Vagina (tissue), 2 donors: Measurements from ENCODE around the gene ARPC5. TPM values are rescaled to one million over a fixed set of nuclear protein-coding genes. Genes with fewer than 3 reads are reported as not detected.

ENCODE experiments used
- DNase-seq, 2 donors: peaks; one replicate each; pipeline ENCODE4 v3.0.0-alpha.2; 2017; ENCODE audit errors: extremely low spot score in 2 of 2
- H3K27ac ChIP-seq: fragments of 200-600 bp; sonication (generic); one replicate; pipeline ENCODE4 v1.5.1; 2019
- H3K27me3 ChIP-seq: fragments of 200-600 bp; sonication (generic); one replicate; pipeline ENCODE4 v1.5.1; 2019
- H3K36me3 ChIP-seq, 2 donors: fragments of 200-600 bp; sonication (generic); one replicate each; pipeline ENCODE4 v1.5.1; 2017 to 2019
- H3K4me1 ChIP-seq: fragments of 200-600 bp; sonication (generic); one replicate; pipeline ENCODE4 v1.5.1; 2019
- H3K4me3 ChIP-seq, 2 donors: fragments of 200-600 bp; sonication (generic); 1 replicate in 1 of 2; 2 replicates in 1 of 2; pipeline ENCODE4 v1.5.1; 2016 to 2019
- H3K9me3 ChIP-seq: fragments of 200-600 bp; sonication (generic); one replicate; pipeline ENCODE4 v1.5.1; 2019
- POLR2A ChIP-seq, 2 donors: fragments of 450-650 bp; IDR thresholded peaks; one replicate each; pipeline ENCODE4 v1.6.1; 2017; ENCODE audit warnings: antibody characterized with exemption in 2 of 2, mild to moderate bottlenecking in 2 of 2, moderate library complexity in 2 of 2
- POLR2AphosphoS5 ChIP-seq, 2 donors: sonication (generic); formaldehyde crosslinking; IDR thresholded peaks; one replicate each; pipeline ENCODE4 v1.9.0; 2017; ENCODE audit warnings: antibody characterized with exemption in 2 of 2, mild to moderate bottlenecking in 2 of 2, low read depth in 1 of 2; ENCODE audit not compliant: insufficient read depth in 1 of 2
- intact Hi-C: fragments of 100-400 bp; cut with DNase I; formaldehyde crosslinking; loops from one replicate; pipeline ENCODE4 v1.15.1; 2023
- total RNA-seq: library from RNA; depleted of rRNA; stranded (reverse); fragments of >200 nt; gene quantifications from one replicate; pipeline ENCODE4 v1.2.3, GENCODE V29; 2016
- TF ChIP-seq, protein P1 (sequence below), 3 experiments: fragments of 450-650 bp in 2 of 3; fragments of 200-600 bp in 1 of 3; sonication (generic) in 1 of 3; IDR thresholded peaks; one replicate each; pipeline ENCODE4 v1.5.1; 2017 to 2019; ENCODE audit warnings: antibody characterized with exemption in 3 of 3, mild to moderate bottlenecking in 2 of 3, moderate library complexity in 2 of 3

Gene ARPC5
- total RNA-seq, 1 donor from 2014 or later = 48.4 TPM

DNA sequence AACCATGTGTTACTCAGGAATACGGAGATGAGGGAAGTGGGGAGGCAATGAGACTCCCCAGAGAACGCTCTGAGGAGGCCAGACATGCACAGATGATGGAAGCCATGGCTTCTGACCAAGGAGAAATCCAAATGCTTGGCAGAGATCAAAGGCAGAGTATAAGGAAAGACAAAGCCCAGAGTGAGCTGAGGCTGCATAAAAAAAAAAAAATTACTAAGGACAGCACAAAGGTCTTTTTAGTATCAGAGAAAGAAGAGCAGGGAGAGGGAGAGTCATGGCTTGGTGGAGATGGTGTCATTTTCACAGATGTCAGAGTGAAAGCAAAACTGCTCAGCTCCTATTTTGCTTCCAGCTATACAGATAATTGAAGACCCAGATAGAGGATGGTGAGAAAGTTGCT, 37.2 kb downstream of the ARPC5 start:
- Histone ChIP-seq H3K9me3 (no peaks in the 10 kb centered on the region), H3K4me3 (no peak overlapping the region), H3K27ac (peak overlapping the region; percentile 53), H3K36me3 (no peaks in the 10 kb centered on the region), H3K4me1 (peaks cover 7% of the 10 kb centered on the region), H3K27me3 (no peaks in the 10 kb centered on the region)
- intact Hi-C loops = no loop called here
- TF ChIP-seq POLR2A (IDR thresholded peaks at IDR 0.05) (no peak), POLR2AphosphoS5 (IDR thresholded peaks at IDR 0.05; ENCODE audit: insufficient read depth in 1 of 2, low read depth in 1 of 2) (no peak)
- TF ChIP-seq, protein P1, sequence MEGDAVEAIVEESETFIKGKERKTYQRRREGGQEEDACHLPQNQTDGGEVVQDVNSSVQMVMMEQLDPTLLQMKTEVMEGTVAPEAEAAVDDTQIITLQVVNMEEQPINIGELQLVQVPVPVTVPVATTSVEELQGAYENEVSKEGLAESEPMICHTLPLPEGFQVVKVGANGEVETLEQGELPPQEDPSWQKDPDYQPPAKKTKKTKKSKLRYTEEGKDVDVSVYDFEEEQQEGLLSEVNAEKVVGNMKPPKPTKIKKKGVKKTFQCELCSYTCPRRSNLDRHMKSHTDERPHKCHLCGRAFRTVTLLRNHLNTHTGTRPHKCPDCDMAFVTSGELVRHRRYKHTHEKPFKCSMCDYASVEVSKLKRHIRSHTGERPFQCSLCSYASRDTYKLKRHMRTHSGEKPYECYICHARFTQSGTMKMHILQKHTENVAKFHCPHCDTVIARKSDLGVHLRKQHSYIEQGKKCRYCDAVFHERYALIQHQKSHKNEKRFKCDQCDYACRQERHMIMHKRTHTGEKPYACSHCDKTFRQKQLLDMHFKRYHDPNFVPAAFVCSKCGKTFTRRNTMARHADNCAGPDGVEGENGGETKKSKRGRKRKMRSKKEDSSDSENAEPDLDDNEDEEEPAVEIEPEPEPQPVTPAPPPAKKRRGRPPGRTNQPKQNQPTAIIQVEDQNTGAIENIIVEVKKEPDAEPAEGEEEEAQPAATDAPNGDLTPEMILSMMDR (IDR thresholded peaks at IDR 0.05) = no peak
- no peak for DNase-seq

DNA sequence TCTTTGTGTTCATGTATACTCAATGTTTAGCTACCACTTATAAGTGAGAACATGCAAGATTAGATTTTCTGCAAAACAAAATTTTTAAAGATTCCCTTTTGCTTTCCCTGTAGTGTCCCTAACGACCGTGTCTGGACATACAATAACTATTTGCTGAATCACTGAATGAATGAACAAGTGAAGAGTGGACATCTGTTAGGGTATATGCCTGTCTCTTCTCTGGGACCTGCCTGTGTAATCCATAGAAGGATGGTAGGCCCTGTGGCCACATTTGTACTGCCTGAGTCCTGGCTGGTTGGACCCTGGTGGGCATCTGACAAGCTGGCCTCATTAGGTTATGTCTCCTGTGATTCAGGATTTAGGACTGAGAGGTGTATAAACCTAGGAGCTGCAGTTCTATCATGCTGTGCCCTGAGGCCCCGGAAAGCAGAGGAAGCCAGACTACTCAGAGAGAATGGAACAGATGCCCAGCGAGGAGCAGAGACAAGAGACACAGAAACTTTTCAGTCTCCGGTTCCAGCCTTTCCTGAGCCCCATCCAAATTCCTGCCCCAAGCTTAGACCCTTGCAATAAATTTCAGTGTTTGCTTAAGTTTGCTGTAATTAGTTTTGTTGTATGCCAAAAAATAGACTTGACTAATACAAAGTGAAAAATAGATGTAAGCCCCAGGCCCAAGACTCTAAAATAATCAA, 37.8 kb downstream of the ARPC5 start:
- no peaks in the 10 kb centered on the region for H3K9me3 ChIP-seq
- H3K4me1 ChIP-seq = peaks cover 7% of the 10 kb centered on the region
- DNase-seq = no peak
- H3K27me3 ChIP-seq = no peaks in the 10 kb centered on the region
- intact Hi-C loops = no loop called here
- no peaks in the 10 kb centered on the region for H3K36me3 ChIP-seq
- TF ChIP-seq POLR2AphosphoS5 (IDR thresholded peaks at IDR 0.05; ENCODE audit: insufficient read depth in 1 of 2, low read depth in 1 of 2) = no peak
- TF ChIP-seq POLR2A (IDR thresholded peaks at IDR 0.05) = no peak
- TF ChIP-seq, protein P1 (IDR thresholded peaks at IDR 0.05) = no peak
- no peak overlapping the region for H3K4me3 ChIP-seq
- peak overlapping the region; percentile 53 for H3K27ac ChIP-seq

DNA sequence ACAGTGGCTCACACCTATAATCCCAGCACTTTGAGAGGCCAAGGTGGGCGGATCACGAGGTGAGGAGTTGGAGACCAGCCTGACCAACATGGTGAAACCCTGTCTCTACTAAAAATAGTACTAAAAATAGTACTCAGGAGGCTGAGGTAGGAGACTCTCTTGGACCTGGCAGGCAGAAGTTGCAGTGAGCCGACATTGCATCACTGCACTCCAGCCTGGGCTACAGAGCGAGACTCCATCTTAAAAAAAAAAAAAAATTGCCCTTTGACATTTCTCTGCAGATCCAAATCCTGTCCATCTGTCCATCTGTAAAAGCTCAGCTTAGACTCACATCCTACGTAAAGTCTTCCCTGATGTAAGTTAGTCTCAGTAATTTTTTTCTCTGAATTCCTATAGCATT, 39.1 kb downstream of the ARPC5 start:
- TF ChIP-seq POLR2A (IDR thresholded peaks at IDR 0.05) (no peak), POLR2AphosphoS5 (IDR thresholded peaks at IDR 0.05; ENCODE audit: insufficient read depth in 1 of 2, low read depth in 1 of 2) (no peak)
- TF ChIP-seq, protein P1 (IDR thresholded peaks at IDR 0.05) = no peak

DNA sequence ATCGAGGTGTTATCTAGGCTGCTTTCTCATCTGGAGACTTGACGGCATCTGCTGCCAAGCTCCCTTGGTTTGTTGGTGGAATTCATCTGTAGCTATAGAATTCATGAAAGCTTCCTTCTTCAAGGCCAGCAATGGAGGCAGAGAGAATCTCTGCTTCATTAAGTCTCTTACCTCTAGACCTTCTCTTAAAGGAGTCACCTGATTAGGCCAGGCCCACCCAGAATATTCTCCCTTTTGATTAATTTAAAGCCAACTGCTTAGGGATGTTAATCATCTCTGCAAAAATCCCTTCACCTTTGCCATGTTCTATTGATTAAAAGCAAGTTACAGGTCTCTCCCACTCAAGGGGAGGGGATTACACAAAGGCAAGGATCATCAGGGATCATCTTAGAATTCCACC, 40.0 kb downstream of the ARPC5 start:
- Histone ChIP-seq H3K4me1 (peaks cover 25% of the 10 kb centered on the region), H3K4me3 (no peak overlapping the region), H3K27me3 (no peaks in the 10 kb centered on the region), H3K36me3 (no peaks in the 10 kb centered on the region), H3K27ac (no peak overlapping the region), H3K9me3 (no peaks in the 10 kb centered on the region)
- TF ChIP-seq POLR2A (IDR thresholded peaks at IDR 0.05) = no peak
- TF ChIP-seq, protein P1 (IDR thresholded peaks at IDR 0.05) = no peak
- no peak for TF ChIP-seq POLR2AphosphoS5 (IDR thresholded peaks at IDR 0.05; ENCODE audit: insufficient read depth in 1 of 2, low read depth in 1 of 2)
- DNase-seq = no peak
- intact Hi-C loops = no loop called here

More for the DNA sequence above, 39.1 kb downstream of the ARPC5 start:
- no peak for DNase-seq
- intact Hi-C loops = no loop called here
- Histone ChIP-seq H3K4me1 (peaks cover 15% of the 10 kb centered on the region), H3K36me3 (no peaks in the 10 kb centered on the region), H3K9me3 (no peaks in the 10 kb centered on the region), H3K4me3 (no peak overlapping the region), H3K27me3 (no peaks in the 10 kb centered on the region), H3K27ac (no peak overlapping the region)

DNA sequence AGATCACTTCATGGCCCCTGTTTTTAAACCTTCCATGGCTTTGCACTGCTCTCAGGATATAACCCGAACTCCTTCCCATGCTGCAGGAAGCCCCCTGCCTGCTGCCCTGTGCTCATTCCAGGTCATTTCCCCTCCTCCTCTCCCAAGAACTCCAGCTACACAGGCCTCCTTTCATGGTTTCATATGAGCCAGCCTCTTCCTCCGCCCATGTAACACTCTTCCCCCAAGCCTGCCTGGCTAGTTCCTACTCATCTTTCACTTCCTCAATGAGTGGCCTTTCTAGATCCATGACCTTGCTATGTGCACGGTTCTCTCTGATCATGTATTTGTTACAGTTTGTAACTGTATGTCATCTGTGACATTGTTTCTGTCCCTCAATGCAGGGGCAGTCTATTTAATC, 42.2 kb downstream of the ARPC5 start:
- intact Hi-C loops = no loop called here
- Histone ChIP-seq H3K27ac (no peak overlapping the region), H3K9me3 (no peaks in the 10 kb centered on the region), H3K36me3 (no peaks in the 10 kb centered on the region), H3K4me3 (no peak overlapping the region), H3K4me1 (peaks cover 33% of the 10 kb centered on the region), H3K27me3 (no peaks in the 10 kb centered on the region)
- no peak for DNase-seq
- no peak for TF ChIP-seq POLR2A (IDR thresholded peaks at IDR 0.05)
- TF ChIP-seq, protein P1 (IDR thresholded peaks at IDR 0.05) = no peak
- no peak for TF ChIP-seq POLR2AphosphoS5 (IDR thresholded peaks at IDR 0.05; ENCODE audit: insufficient read depth in 1 of 2, low read depth in 1 of 2)
